ENCODE data around the gene TMEM170B.

DNA sequence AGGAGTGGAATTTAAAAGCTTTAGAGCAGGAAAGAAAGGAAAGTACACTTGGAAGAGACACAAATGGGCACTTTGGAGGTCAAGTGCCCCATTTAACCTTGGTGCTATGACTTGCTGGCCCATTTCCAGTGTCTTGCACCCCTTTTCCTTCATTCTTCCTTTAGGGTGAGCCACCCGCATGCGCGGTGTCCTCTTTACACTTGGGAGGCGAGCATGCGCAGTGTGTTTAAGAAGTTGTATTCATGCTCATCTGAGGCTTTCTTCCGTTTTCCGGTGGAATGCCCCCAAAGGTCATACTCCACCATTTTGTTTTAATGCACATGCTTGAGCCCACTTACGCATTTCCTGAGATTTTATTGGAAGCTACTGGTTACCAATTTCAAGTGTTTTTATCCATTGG, 29.1 kb downstream of the TMEM170B start:
- TF ChIP-seq CREB1 (IDR thresholded peaks at IDR 0.05; ENCODE audit: low read depth) (no peak), ZBTB7A (IDR thresholded peaks at IDR 0.05; ENCODE audit: low read depth) (no peak), RAD21 (IDR thresholded peaks at IDR 0.05; ENCODE audit: low read depth) (no peak), EP300 (IDR thresholded peaks at IDR 0.05; ENCODE audit: borderline replicate concordance) (no peak)
- TF ChIP-seq, protein P1, sequence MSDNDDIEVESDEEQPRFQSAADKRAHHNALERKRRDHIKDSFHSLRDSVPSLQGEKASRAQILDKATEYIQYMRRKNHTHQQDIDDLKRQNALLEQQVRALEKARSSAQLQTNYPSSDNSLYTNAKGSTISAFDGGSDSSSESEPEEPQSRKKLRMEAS (IDR thresholded peaks at IDR 0.05) = no peak

All from Ishikawa (cell line).